ENCODE results near the gene PJVK. TPM values are rescaled to one million over a fixed set of nuclear protein-coding genes. Genes with fewer than 3 reads are reported as not detected.

Gene PJVK
- total and polyA plus RNA-seq, 10 of the 15 experiments (the other 5 are each of a cell fraction or from before 2014, with no cell fraction given), result 1.8 to 6.8 (median 3.2) TPM

DNA sequence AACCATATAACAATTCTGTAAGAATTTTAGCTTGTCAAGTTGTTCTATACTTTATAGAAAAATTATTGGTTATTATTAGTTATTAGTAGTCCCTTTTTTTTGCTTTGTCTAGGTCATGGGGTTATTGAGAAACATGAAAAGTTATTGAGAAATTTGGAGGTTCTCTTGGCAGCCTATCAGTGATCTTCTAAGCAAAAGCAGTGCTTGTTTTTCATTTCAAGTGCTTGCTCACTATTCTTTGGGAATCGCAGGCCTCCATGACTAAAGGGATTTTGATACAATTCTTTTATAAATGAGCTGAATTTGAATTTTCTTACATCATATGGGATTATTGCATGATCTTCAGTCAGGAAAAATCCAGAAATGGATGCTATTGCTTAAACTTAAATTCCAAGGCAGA, 54.9 kb downstream of the PJVK start (continued):
- TF ChIP-seq, protein P1, sequence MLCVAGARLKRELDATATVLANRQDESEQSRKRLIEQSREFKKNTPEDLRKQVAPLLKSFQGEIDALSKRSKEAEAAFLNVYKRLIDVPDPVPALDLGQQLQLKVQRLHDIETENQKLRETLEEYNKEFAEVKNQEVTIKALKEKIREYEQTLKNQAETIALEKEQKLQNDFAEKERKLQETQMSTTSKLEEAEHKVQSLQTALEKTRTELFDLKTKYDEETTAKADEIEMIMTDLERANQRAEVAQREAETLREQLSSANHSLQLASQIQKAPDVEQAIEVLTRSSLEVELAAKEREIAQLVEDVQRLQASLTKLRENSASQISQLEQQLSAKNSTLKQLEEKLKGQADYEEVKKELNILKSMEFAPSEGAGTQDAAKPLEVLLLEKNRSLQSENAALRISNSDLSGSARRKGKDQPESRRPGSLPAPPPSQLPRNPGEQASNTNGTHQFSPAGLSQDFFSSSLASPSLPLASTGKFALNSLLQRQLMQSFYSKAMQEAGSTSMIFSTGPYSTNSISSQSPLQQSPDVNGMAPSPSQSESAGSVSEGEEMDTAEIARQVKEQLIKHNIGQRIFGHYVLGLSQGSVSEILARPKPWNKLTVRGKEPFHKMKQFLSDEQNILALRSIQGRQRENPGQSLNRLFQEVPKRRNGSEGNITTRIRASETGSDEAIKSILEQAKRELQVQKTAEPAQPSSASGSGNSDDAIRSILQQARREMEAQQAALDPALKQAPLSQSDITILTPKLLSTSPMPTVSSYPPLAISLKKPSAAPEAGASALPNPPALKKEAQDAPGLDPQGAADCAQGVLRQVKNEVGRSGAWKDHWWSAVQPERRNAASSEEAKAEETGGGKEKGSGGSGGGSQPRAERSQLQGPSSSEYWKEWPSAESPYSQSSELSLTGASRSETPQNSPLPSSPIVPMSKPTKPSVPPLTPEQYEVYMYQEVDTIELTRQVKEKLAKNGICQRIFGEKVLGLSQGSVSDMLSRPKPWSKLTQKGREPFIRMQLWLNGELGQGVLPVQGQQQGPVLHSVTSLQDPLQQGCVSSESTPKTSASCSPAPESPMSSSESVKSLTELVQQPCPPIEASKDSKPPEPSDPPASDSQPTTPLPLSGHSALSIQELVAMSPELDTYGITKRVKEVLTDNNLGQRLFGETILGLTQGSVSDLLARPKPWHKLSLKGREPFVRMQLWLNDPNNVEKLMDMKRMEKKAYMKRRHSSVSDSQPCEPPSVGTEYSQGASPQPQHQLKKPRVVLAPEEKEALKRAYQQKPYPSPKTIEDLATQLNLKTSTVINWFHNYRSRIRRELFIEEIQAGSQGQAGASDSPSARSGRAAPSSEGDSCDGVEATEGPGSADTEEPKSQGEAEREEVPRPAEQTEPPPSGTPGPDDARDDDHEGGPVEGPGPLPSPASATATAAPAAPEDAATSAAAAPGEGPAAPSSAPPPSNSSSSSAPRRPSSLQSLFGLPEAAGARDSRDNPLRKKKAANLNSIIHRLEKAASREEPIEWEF (IDR thresholded peaks at IDR 0.05; ENCODE audit: insufficient replicate concordance, low read depth, low read length), result no peak
- TF ChIP-seq GABPA (IDR thresholded peaks at IDR 0.05; ENCODE audit: low read depth) (no peak), IKZF2 (IDR thresholded peaks at IDR 0.05) (no peak)
- TF ChIP-seq, protein P2, sequence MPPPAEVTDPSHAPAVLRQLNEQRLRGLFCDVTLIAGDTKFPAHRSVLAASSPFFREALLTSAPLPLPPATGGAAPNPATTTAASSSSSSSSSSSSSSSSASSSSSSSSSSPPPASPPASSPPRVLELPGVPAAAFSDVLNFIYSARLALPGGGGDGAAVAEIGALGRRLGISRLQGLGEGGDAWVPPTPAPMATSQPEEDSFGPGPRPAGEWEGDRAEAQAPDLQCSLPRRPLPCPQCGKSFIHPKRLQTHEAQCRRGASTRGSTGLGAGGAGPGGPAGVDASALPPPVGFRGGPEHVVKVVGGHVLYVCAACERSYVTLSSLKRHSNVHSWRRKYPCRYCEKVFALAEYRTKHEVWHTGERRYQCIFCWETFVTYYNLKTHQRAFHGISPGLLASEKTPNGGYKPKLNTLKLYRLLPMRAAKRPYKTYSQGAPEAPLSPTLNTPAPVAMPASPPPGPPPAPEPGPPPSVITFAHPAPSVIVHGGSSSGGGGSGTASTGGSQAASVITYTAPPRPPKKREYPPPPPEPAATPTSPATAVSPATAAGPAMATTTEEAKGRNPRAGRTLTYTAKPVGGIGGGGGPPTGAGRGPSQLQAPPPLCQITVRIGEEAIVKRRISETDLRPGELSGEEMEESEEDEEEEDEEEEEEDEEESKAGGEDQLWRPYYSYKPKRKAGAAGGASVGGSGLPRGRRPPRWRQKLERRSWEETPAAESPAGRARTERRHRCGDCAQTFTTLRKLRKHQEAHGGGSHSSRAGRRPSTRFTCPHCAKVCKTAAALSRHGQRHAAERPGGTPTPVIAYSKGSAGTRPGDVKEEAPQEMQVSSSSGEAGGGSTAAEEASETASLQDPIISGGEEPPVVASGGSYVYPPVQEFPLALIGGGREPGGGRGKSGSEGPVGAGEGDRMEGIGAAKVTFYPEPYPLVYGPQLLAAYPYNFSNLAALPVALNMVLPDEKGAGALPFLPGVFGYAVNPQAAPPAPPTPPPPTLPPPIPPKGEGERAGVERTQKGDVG (CRISPR knock-in tag; IDR thresholded peaks at IDR 0.05), result no peak
